Hypothalamus (tissue), 51 donors: ENCODE data around the gene APP.
"Not testable (repeated sequence)": the region's sequence is repeated elsewhere in the genome, so short reads cannot be mapped to it uniquely, and the experiment has no call there.

Source experiments
- DNase-seq, 51 donors: peaks; one replicate each; lab custom pipeline; 2025; lab: John Stamatoyannopoulos, UW

Gene APP

GRCh38 chr21:26036916-26037315 is 133.7 kb downstream of the APP start:
- DNase-seq = no peak

GRCh38 chr21:26032263-26032662 is 138.3 kb downstream of the APP start:
- DNase-seq = no peak

- no peak for DNase-seq
These were observed 142.4 kb downstream of the APP start for GRCh38 chr21:26028183-26028582.

GRCh38 chr21:26027696-26028095 is 142.9 kb downstream of the APP start:
- DNase-seq = no peak

GRCh38 chr21:26025536-26026512 is 144.7 kb downstream of the APP start:
- no peak for DNase-seq

GRCh38 chr21:26023406-26023805 is 147.2 kb downstream of the APP start:
- DNase-seq = not testable (repeated sequence)

- not testable (repeated sequence) for DNase-seq
These were observed 147.8 kb downstream of the APP start for GRCh38 chr21:26022598-26023337.

- DNase-seq = no peak
These were observed 150.1 kb downstream of the APP start for GRCh38 chr21:26020510-26020909.

- no peak for DNase-seq
These were observed 150.5 kb downstream of the APP start for GRCh38 chr21:26020081-26020480.

GRCh38 chr21:26019236-26019635 is 151.3 kb downstream of the APP start:
- DNase-seq = no peak

- no peak for DNase-seq
These were observed 156.6 kb downstream of the APP start for GRCh38 chr21:26013970-26014369.

- not testable (repeated sequence) for DNase-seq
These were observed 158.1 kb downstream of the APP start for GRCh38 chr21:26012482-26012881.

- peak in 1 of 51 donors; percentile 22 for DNase-seq
These were observed 159.2 kb downstream of the APP start for GRCh38 chr21:26011292-26011940.

GRCh38 chr21:26007951-26008498 is 162.5 kb downstream of the APP start:
- peak in 1 of 51 donors; percentile 61 for DNase-seq

GRCh38 chr21:26005464-26005863 is 165.1 kb downstream of the APP start:
- no peak for DNase-seq

- no peak for DNase-seq
These were observed 167.2 kb downstream of the APP start for GRCh38 chr21:26003404-26003803.

- no peak for DNase-seq
These were observed 169.2 kb downstream of the APP start for GRCh38 chr21:26001356-26001755.

GRCh38 chr21:25999921-26000582 is 170.5 kb downstream of the APP start:
- DNase-seq = no peak

- peak in 18 of 51 donors; percentile 10 to 76 (median 34) for DNase-seq
These were observed 172.6 kb downstream of the APP start for GRCh38 chr21:25997788-25998611.
